GM21390 (cell line): ENCODE data around the gene SPTBN5.

Experiments
- ATAC-seq: cut with Tn5 transposase; IDR thresholded peaks from one replicate; pipeline ENCODE4 v1.9.1; 2021; ENCODE audit not compliant: unreplicated experiment

SPTBN5 gene

DNA sequence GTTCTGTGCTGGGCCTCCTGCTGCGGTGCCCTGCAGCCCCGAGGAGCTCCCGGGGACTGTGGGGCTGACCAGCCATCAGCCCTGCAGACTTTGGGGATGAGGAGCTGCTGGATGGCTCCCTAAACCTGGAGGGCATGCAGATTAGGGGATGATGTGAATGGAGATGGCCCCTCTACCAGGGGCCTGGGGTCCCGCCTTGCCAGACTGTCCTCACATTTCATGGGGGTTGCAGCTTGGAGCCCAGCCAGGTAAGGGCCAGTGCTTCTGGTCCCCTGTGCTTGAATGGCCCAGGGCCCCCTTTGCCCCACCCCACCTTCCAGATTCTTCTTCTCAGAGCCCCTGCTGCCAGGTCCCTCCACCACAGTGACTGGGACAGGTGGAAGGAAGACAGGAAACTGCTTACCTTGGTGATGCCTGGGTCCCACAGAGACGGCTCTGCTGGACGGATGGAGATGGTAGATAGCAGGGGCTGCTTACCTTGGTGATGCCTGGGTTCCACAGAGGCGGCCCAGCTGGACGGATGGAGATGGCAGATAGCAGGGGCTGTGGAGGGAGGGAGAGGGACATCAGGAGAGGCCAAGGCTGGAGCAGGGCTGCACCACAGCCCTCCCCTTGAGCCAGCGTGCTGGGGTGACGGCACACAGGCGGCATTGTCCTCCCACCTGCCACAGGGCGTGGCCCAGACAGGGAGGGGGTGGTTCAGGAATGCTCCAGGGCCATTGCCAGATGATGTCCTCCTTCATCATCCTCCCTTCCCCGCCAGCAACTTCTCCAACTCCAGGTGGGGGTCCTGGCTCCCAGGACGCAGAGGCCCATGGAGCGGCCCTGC lies at the start of gene SPTBN5:
SPTBN5 (minus strand) TSS at position 632 of the 829 bp plus-strand sequence; CDS start at position 76, 556 bp downstream.
- ATAC-seq = no peak

- ATAC-seq = no peak
Measured at GRCh38 chr15:41942886-41943285, 49.0 kb upstream of the SPTBN5 start.

DNA sequence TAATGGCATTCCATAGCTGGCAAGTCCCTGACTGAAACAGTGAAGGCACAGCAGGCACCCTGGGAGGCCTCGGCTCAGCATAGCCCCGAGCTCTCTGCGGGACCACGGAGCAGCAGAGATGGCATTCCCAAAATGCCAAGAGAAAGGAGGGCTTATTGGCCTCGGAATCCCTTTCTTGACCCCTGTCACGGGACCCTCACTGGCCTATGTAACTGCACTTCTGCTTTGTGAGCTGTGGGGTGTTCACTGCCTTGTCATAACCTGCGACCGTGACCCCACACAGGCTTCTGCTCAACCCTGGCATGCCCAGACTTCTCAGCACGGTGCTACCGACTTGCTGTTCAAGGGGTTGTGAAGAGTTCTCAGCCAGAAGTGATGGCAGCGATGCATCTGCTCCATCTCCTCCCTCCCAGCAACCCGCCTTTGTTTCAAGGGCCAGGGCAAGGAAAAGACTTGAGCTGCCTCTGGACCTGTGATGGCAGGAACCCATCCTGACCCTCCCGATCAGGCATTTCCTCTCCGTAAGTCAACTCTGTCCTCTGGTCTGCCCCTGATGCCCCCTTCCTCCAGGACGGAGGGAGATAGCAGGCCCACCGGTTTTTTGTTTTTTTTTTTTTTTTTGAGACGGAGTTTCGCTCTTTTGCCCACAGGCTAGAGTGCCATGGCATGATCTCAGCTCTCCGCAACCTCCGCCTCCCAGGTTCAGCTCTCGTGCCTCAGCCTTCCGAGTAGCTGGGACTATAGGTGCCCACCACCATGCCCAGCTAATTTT lies 48.0 kb upstream of the SPTBN5 start:
- ATAC-seq = no peak

DNA sequence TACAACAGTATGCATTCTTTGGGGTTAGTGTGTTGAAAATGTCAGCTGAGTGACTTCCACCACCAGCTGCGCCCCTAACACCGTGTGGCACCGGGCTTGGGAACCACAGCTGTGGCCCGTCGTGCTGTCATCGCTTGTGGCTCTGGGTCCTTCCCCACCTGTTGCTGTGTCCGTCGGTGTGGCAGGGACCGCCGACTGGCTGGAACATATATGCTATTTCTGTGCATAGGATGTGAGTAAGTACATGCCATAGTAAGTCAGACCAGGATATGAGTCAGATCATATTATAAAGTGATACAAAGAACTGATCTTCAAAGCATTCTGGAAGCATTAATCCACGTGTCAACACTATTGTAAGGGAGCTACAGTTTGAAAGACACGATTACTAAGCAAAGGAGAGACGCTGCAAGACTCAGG lies 46.6 kb upstream of the SPTBN5 start:
- ATAC-seq = no peak

DNA sequence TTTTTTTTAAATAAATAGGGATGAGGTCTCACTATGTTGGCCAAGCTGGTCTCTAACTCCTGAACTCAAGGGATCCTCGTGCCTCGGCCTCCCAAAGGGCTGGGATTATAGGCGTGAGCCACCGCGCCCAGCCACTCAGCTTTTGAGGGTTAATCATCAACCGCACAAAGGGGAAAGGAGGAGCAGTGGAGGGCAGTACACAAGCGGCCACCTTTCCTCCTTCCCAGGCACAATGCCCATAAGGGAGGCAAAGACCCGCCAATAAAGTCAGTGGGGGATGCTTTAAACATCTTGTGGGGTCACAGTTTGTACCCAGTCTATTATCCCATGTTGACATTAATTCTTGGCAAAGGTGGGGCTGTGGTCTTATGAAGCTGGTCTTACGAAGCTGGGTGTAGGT lies 46.1 kb upstream of the SPTBN5 start:
- no peak for ATAC-seq

GRCh38 chr15:41937568-41937923 lies 43.7 kb upstream of the SPTBN5 start:
- no peak for ATAC-seq

DNA sequence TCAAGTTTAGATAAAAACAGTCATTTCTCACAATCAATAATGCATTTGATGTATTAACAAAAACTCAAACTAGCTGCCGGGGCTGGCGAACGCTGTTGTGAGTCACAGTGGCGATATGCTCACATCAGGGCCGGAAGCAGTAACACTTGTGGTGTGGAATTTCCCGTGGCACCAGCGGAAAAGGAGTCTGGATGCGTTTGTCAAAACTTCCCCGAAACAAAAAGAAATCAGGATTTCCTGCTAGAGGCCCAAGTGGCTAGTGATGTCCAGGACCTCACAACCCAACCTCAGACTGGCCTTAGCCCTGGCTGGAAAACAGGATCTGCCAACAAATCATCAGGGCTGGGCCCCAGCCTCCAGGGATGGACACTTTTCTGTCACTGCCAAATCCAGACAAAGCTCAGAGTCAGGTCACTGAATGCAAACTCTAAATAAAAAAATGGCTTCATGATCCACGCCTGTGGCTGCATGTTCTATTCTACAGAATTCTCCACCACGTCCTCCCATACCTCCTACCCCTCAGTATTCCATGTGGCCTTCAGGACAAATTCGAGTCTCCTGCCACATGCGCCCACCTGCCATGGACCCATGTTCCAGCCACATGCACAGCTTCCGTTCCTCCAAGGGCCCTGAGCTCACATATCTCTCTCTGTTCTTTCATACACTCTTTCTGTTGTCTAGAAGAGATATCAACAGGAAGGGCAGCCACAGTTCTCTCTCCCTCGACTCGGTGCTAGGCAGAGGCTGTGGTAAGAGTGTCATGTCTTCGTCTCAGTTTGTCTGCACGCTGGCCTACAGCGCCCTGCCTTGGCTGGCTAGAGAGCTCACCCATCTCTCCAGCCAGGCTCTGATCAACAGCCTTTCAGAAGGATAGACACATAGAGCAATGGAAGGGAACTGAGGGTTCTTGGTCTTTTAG lies 43.1 kb upstream of the SPTBN5 start:
- ATAC-seq = no peak

GRCh38 chr15:41936155-41936554 lies 42.3 kb upstream of the SPTBN5 start:
- no peak for ATAC-seq

GRCh38 chr15:41935566-41936020 lies 41.7 kb upstream of the SPTBN5 start:
- ATAC-seq = no peak

- ATAC-seq = no peak
Measured at GRCh38 chr15:41934843-41935242, 41.0 kb upstream of the SPTBN5 start.

GRCh38 chr15:41933771-41934170 lies 39.9 kb upstream of the SPTBN5 start:
- ATAC-seq = no peak

- no peak for ATAC-seq
Measured at GRCh38 chr15:41933326-41933725, 39.5 kb upstream of the SPTBN5 start.

DNA sequence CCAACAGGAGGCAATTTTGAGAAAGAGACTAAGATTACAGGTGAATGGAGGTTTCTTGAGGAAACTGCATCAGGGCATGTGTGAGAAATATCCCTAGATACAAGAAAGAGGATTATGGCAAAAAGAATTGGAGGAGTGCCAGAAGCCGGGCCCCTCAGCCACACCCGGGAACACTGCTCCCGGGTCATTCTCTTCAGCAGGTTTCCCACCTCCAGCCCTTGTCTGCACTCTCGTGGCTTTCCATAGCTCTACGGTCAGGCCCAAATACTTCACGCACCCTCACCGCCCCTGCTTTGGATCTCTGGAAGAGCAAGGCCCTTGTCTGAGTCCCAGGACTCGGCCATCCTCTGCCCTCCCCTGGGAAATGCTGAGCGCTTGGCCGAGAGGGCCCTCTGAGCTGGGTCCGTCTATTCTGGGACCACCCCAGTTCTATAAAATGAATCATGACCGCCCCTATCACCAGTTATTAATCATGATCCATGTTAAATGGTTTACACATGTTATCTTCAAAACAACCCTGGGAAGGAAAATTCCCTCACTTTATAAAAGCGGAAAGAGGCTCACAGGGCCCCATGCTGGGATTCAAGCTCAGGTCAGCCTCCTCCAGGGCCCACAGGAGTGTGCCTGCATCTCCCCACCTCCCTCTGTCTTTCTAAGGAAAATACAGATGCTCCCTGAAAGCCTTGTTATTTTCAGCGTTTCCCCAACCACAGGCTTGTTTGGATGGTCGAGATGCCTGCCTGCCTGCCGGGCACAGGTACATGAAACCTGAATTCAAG lies 38.8 kb upstream of the SPTBN5 start:
- ATAC-seq = no peak

DNA sequence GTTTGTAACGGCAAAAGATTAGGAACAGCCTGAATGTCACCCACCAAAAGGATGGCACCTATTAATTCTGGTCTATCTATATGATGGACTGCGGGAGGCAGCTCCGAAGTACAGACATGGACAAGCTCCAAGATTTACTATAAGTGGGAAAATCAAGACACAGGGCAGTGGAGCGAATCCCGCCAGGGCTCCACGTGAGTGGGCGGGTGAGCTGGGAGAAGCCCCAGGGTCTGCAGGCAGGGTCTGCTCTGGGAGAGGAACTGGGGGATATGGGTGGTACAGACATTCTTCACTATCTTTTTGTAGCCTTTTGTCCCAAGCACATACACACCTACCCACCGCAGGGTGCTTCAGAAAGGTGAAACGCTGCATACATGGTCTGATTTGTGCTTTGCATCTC lies 38.2 kb upstream of the SPTBN5 start:
- ATAC-seq = no peak

- no peak for ATAC-seq
Measured at GRCh38 chr15:41930867-41931222, 37.0 kb upstream of the SPTBN5 start.

DNA sequence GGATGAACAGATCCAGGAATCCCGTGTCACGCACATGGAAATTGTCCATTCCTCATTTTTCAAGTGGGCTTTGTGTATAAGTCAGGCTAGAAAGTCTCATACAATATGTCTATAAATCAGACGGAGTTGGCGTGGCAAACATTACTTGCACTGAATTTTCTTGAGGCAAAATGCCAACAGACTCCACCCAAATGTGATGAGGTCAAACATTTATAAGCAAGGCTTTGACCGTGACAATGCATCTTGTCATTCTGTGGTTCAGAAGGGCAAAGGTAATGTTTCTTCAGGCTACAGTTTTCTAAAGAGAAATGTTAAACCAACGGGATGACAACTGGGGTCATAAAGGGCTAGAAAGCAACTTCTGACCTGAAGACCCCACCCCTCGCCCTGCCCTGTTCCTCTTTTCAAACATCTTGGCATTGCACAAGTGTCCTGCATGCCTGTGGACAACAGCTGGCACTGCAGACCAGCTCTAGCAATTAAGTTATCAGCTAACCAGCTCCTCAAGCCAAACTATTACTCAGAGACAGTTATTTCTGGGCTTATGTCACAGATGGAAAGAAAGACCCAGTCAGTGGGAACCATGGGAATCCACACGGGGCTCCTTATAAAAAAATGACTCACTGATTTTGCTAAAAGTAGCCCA lies 36.5 kb upstream of the SPTBN5 start:
- ATAC-seq = no peak

DNA sequence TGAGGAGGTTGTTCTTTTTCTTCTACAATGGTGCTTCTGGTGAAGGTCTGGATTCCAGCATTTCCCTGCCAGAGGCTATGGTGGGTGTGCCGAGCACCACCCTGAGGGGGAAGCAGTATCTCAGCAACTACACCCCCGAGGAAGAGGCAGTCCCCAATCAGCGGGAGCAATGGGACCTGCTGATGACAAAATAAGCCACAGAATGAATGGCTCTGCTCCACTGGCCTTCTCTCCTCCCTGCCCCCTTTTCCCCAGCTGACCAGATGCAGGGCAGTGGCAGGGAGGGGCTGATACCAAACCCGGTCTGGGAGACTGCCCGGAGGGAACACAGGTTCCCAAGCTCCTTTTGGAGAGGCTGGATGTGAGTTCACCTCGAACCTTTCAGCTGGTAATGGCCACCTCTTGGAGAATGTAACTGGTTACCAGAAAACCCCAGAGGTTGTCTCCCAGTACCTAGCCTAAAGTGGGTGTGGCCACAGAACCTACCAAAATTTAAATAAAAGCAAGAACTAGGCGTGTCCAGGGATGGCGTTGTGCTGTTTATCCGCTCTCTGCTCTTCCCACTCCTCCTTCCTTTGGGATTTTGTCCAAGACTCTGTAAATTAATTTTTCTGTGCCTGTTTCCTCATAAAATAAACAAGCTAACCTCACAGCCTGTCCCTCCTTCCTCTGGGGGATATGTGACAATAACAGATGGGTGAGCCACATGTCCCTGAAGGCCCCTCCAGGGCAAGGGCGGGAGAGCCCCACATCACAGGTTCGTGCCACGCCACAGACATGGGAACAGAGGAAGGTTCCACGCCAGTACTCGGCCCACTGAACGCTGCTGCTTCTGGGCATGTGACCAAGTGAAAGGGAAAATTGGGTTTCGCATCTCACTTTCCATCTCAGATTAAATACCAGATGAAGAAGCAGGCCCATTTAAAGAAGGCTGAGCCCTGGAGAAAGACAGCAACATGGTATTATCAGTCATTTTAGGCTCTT lies 35.1 kb upstream of the SPTBN5 start:
- ATAC-seq = peak; percentile 64

- ATAC-seq = no peak
Measured at GRCh38 chr15:41928100-41928499, 34.2 kb upstream of the SPTBN5 start.

DNA sequence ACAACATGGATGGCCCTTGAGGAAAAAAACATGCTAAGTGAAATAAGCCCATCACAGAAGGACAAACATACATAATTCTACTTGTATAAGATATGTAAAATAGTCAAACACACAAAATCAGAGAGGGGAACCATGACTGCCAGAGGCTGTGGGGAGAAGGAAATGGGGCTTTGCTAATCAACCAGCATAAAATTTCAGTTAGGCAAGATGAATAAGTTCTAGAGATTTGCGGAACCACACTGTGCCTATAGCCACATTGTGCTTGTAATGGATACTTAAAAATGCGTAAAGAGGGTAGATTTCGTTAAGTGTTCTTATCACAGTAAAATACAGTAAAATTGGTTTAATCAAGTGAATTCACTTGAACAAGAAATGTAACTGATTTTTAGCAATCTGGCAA lies 33.7 kb upstream of the SPTBN5 start:
- no peak for ATAC-seq
